Esophagus muscularis mucosa (tissue), 4 donors: Measurements from ENCODE around the gene FGF9. TPM values are rescaled to one million over a fixed set of nuclear protein-coding genes. Genes with fewer than 3 reads are reported as not detected.

Experiments used
- DNase-seq: peaks from one replicate; pipeline ENCODE4 v3.0.0-alpha.2; 2017; ENCODE audit errors: extremely low spot score
- H3K27ac ChIP-seq, 4 donors: fragments of 200-600 bp; sonication (generic); replicated peaks in 1 of 4; 1 replicate in 3 of 4; 2 replicates in 1 of 4; pipeline ENCODE4 v1.5.1; 2016 to 2019; ENCODE audit warnings: mild to moderate bottlenecking in 1 of 4
- H3K27me3 ChIP-seq, 4 donors: fragments of 200-600 bp; sonication (generic); one replicate each; pipeline versions ENCODE4 v1.5.1 to v1.6.0; 2016 to 2019
- H3K36me3 ChIP-seq, 4 donors: fragments of 200-600 bp; sonication (generic); one replicate each; pipeline ENCODE4 v1.5.1; 2016 to 2019
- H3K4me1 ChIP-seq, 4 donors: fragments of 200-600 bp; sonication (generic); one replicate each; pipeline ENCODE4 v1.5.1; 2016 to 2019
- H3K4me3 ChIP-seq, 4 donors: fragments of 200-600 bp; sonication (generic); 1 replicate in 2 of 4; 2 replicates in 2 of 4; pipeline ENCODE4 v1.5.1; 2016 to 2019; ENCODE audit warnings: mild to moderate bottlenecking in 4 of 4, moderate library complexity in 1 of 4
- H3K9me3 ChIP-seq, 4 donors: fragments of 200-600 bp; sonication (generic); 1 replicate in 3 of 4; 2 replicates in 1 of 4; pipeline ENCODE4 v1.5.1; 2016 to 2019
- CTCF ChIP-seq, 3 experiments: fragments of 200-600 bp in 2 of 3; fragments of 450-650 bp in 1 of 3; sonication (generic) in 2 of 3; IDR thresholded peaks; one replicate each; pipeline ENCODE4 v1.5.1; 2017 to 2019; ENCODE audit warnings: antibody characterized with exemption in 3 of 3, mild to moderate bottlenecking in 2 of 3, moderate library complexity in 1 of 3
- EP300 ChIP-seq: sonication (generic); formaldehyde crosslinking; IDR thresholded peaks from one replicate; pipeline ENCODE4 v1.6.1; 2017; ENCODE audit warnings: antibody characterized with exemption
- POLR2A ChIP-seq: fragments of 450-650 bp; IDR thresholded peaks from one replicate; pipeline ENCODE4 v1.6.1; 2017; ENCODE audit warnings: antibody characterized with exemption, moderate library complexity, mild to moderate bottlenecking, low read depth
- POLR2AphosphoS5 ChIP-seq, 2 donors: sonication (generic); formaldehyde crosslinking; IDR thresholded peaks; one replicate each; pipeline ENCODE4 v1.6.1; 2017; ENCODE audit warnings: antibody characterized with exemption in 2 of 2
- WGBS: methylation state at CpG from one replicate; pipeline ENCODE4 v1.1.5; 2018; 5-methylcytosine and 5-hydroxymethylcytosine counted together
- intact Hi-C: fragments of 100-400 bp; cut with DNase I; formaldehyde crosslinking; loops from one replicate; pipeline ENCODE4 v1.15.1; 2023
- total RNA-seq, 4 donors: library from RNA; depleted of rRNA; stranded (reverse); fragments of >200 nt; gene quantifications; one replicate each; pipeline versions ENCODE4 v1.1.0 to v1.2.1, GENCODE V29; 2016

Gene FGF9
- total RNA-seq, 4 donors from 2014 or later: 0.50 to 1.9 (median 1.5) TPM

DNA sequence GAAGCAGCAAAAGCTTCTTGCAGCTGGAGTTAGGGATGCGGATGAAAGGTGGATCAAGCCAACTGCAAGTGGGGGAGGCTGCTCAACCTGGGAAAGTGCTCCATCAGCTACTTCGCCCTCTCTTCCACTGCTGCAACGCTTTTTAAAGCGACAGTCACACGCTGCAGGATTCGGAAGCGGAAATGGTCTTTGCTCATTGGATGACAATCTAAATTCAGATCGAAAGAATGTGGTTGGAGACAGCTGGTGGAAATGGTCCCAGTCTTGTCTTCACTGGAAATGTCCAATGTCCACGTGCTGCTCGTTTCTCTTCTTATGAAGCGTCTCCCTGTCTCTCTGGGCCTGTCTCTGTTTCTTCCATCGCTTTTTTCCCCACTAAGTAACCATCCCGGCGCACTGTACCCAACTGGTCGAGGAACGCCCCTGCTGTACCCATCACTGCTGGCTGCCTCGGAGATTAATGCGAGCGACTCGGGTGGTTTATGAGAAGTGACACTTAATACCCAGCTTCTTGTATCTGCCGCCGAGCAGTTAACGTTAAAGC is 2.1 kb upstream of the FGF9 start:
- Histone ChIP-seq H3K27ac (peak overlapping the region; percentile 48 to 63 (median 58)), H3K36me3 (no peaks in the 10 kb centered on the region), H3K27me3 (peaks cover 0 to 84% (median 19%) of the 10 kb centered on the region in 4 donors)

GRCh38 chr13:21670006-21670882 is 629 bp upstream of the FGF9 start:
- Histone ChIP-seq H3K4me1 (peaks cover 43 to 68% (median 60%) of the 10 kb centered on the region in 4 donors), H3K27ac (peak overlapping the region; percentile 48 to 63 (median 58)), H3K9me3 (no peaks in the 10 kb centered on the region), H3K4me3 (peak overlapping the region; percentile 60 to 77 (median 66)), H3K27me3 (peaks cover 0 to 85% (median 31%) of the 10 kb centered on the region in 4 donors), H3K36me3 (no peaks in the 10 kb centered on the region)
- TF ChIP-seq POLR2A (no peak), POLR2AphosphoS5 (IDR thresholded peaks at IDR 0.05) (no peak), EP300 (no peak), CTCF (IDR thresholded peaks at IDR 0.05) (no peak)
- intact Hi-C loops: no loop called here
- under 1% methylated on average over 53 of the region's 70 CpGs for WGBS
- no peak for DNase-seq

More for the DNA sequence above, 2.1 kb upstream of the FGF9 start:
- Histone ChIP-seq H3K9me3 (no peaks in the 10 kb centered on the region), H3K4me3 (peak overlapping the region; percentile 60 to 77 (median 66)), H3K4me1 (peaks cover 30 to 54% (median 46%) of the 10 kb centered on the region in 4 donors)
- no peak for DNase-seq
- WGBS: 11% methylated on average over 23 of the region's 23 CpGs
- intact Hi-C loops: no loop called here
- TF ChIP-seq EP300: no peak
- TF ChIP-seq CTCF (IDR thresholded peaks at IDR 0.05): no peak
- TF ChIP-seq POLR2A: no peak
- no peak for TF ChIP-seq POLR2AphosphoS5 (IDR thresholded peaks at IDR 0.05)

- H3K27me3 ChIP-seq: peaks cover 0 to 86% (median 40%) of the 10 kb centered on the region in 4 donors
- H3K36me3 ChIP-seq: no peaks in the 10 kb centered on the region
- intact Hi-C loops: no loop called here
- no peak for TF ChIP-seq POLR2A
- TF ChIP-seq CTCF (IDR thresholded peaks at IDR 0.05): no peak
- TF ChIP-seq EP300: no peak
- TF ChIP-seq POLR2AphosphoS5 (IDR thresholded peaks at IDR 0.05): no peak
- DNase-seq: no peak
- H3K9me3 ChIP-seq: no peaks in the 10 kb centered on the region
- no peak overlapping the region for H3K27ac ChIP-seq
- peak overlapping the region; percentile 60 to 77 (median 66) for H3K4me3 ChIP-seq
- 3% methylated on average over 15 of the region's 15 CpGs for whole genome bisulfite sequencing
- H3K4me1 ChIP-seq: peaks cover 46 to 75% (median 66%) of the 10 kb centered on the region in 4 donors
Observed at GRCh38 chr13:21671620-21672286, 880 bp downstream of the FGF9 start.

DNA sequence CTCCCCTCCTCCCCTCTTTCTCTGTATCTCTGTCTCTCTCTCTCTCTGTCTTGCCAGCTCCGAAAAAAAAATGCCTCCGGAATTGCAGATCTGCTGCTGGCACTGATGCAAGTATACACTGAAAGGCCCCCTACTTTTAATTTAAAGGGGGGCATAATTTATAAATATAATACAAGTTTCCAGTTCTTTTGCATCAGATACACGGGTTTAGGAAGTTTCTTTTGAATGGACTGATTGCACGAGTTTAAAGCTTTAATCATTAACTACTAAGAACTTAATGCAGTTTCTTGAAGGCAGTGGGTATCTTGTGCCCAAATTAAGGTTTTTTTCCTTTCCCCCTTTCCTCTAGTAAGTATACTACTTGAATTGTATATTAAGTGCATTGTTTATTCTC is 1.4 kb downstream of the FGF9 start:
- H3K27ac ChIP-seq: no peak overlapping the region

More for the DNA sequence above, 1.4 kb downstream of the FGF9 start:
- peaks cover 46 to 75% (median 66%) of the 10 kb centered on the region in 4 donors for H3K4me1 ChIP-seq
- WGBS: 6% methylated on average over 4 of the region's 4 CpGs
- no peaks in the 10 kb centered on the region for H3K36me3 ChIP-seq
- intact Hi-C loops: no loop called here
- no peaks in the 10 kb centered on the region for H3K9me3 ChIP-seq
- H3K4me3 ChIP-seq: peak overlapping the region; percentile 60 to 77 (median 66)
- TF ChIP-seq EP300: no peak
- TF ChIP-seq POLR2AphosphoS5 (IDR thresholded peaks at IDR 0.05): no peak
- TF ChIP-seq CTCF (IDR thresholded peaks at IDR 0.05): no peak
- no peak for TF ChIP-seq POLR2A
- no peak for DNase-seq
- peaks cover 0 to 86% (median 42%) of the 10 kb centered on the region in 4 donors for H3K27me3 ChIP-seq
